HL-60 (cell line): Measurements from ENCODE around the gene MAGI3.

Source experiments
- DNase-seq, 2 experiments: peaks; one replicate each; pipeline ENCODE4 v3.0.0-alpha.2; 2010 to 2020; ENCODE audit warnings: low read depth in 1 of 2, low spot score in 1 of 2
- H3K27ac ChIP-seq: fragments of 250-450 bp; sonication (Bioruptor Pico); replicated peaks from 2 replicates; pipeline ENCODE4 v1.5.1; 2020; ENCODE audit warnings: mild to moderate bottlenecking, moderate library complexity
- H3K27me3 ChIP-seq: fragments of 250-450 bp; sonication (Bioruptor Pico); 2 replicates; pipeline ENCODE4 v1.5.1; 2021; ENCODE audit warnings: mild to moderate bottlenecking, moderate library complexity; ENCODE audit not compliant: insufficient read depth, poor library complexity, severe bottlenecking
- H3K4me3 ChIP-seq: replicated peaks from 2 replicates; pipeline ENCODE4 v1.5.1; 2011; ENCODE audit warnings: mild to moderate bottlenecking, control low read depth, low read length; ENCODE audit not compliant: insufficient read depth
- CTCF ChIP-seq: IDR thresholded peaks from one replicate; pipeline ENCODE4 v1.5.1; 2011; ENCODE audit warnings: low read length, control low read depth, inconsistent platforms; ENCODE audit not compliant: insufficient read depth
- GABPA ChIP-seq: IDR thresholded peaks from 2 replicates; pipeline ENCODE4 v1.6.1; 2012; ENCODE audit warnings: low read depth
- POLR2AphosphoS5 ChIP-seq: IDR thresholded peaks from 2 replicates; pipeline ENCODE4 v1.6.1; 2012; ENCODE audit warnings: low read depth
- REST ChIP-seq: IDR thresholded peaks from 2 replicates; pipeline ENCODE4 v1.6.1; 2012; ENCODE audit warnings: low read depth; ENCODE audit not compliant: insufficient replicate concordance
- SPI1 ChIP-seq: IDR thresholded peaks from 2 replicates; pipeline ENCODE4 v1.6.1; 2012; ENCODE audit warnings: low read depth, mild to moderate bottlenecking, borderline replicate concordance

MAGI3 gene

GRCh38 chr1:113434081-113434873, 44.0 kb downstream of the MAGI3 start:
- Histone ChIP-seq H3K4me3 (no peak overlapping the region), H3K27me3 (no peaks in the 10 kb centered on the region), H3K27ac (no peak overlapping the region)
- TF ChIP-seq POLR2AphosphoS5 (no peak), SPI1 (no peak), REST (no peak), GABPA (no peak), CTCF (no peak)
- DNase-seq, result no peak

- TF ChIP-seq GABPA (no peak), CTCF (no peak), POLR2AphosphoS5 (no peak), REST (no peak), SPI1 (no peak)
- DNase-seq, result no peak
- H3K27ac ChIP-seq, result no peak overlapping the region
- H3K4me3 ChIP-seq, result no peak overlapping the region
- H3K27me3 ChIP-seq, result no peaks in the 10 kb centered on the region
These were observed 44.5 kb downstream of the MAGI3 start for GRCh38 chr1:113434874-113435175.

- H3K4me3 ChIP-seq, result no peak overlapping the region
- TF ChIP-seq SPI1, result no peak
- TF ChIP-seq POLR2AphosphoS5, result no peak
- TF ChIP-seq GABPA, result no peak
- TF ChIP-seq REST, result no peak
- no peak for TF ChIP-seq CTCF
- no peaks in the 10 kb centered on the region for H3K27me3 ChIP-seq
- DNase-seq, result no peak
- no peak overlapping the region for H3K27ac ChIP-seq
These were observed 47.4 kb downstream of the MAGI3 start for GRCh38 chr1:113437554-113438341.
